Uterus (tissue), 2 donors: ENCODE results near the gene DUOX1.

Experiments
- CTCF ChIP-seq, 4 experiments: fragments of 200-600 bp in 2 of 4; fragments of 450-650 bp in 2 of 4; sonication (generic) in 2 of 4; IDR thresholded peaks; one replicate each; pipeline ENCODE4 v1.5.1; 2016 to 2019; ENCODE audit warnings: antibody characterized with exemption in 4 of 4, mild to moderate bottlenecking in 2 of 4, moderate library complexity in 1 of 4
- POLR2A ChIP-seq, 2 donors: fragments of 450-650 bp; IDR thresholded peaks; one replicate each; pipeline ENCODE4 v1.6.1; 2016; ENCODE audit warnings: antibody characterized with exemption in 2 of 2, mild to moderate bottlenecking in 1 of 2, moderate library complexity in 1 of 2

- TF ChIP-seq CTCF (IDR thresholded peaks at IDR 0.05) (no peak), POLR2A (IDR thresholded peaks at IDR 0.05) (no peak)
Measured at GRCh38 chr15:45140557-45141250, 10.9 kb downstream of the DUOX1 start.
